ENCODE measurements around the gene MYOT. TPM values are rescaled to one million over a fixed set of nuclear protein-coding genes. Genes with fewer than 3 reads are reported as not detected.
"Not testable (repeated sequence)": the region's sequence is repeated elsewhere in the genome, so short reads cannot be mapped to it uniquely, and the experiment has no call there.

MYOT gene
- total RNA-seq, 1 donor from 2014 or later = not detected

DNA sequence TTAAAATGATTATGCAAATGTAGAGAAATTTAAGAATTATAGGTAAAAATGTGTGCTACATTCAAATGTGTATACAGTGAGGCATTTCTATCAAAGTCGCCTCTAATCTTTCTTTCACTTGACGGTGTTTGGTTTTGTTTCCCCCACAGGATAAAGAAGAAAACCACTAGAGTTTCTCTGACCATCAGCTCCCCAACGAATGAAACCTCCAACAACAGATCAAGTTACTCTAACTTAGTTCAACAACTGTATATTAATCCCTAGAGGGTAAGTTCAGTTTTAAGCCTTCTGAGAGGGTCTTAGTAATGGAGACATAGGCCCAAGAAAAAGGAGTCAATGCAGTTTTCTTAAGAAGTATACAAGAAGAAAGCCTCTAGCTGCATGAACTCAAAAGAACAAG, 11.5 kb upstream of the MYOT start:
- no peak overlapping the region for H3K4me3 Mint-ChIP-seq
- no peak for DNase-seq (ENCODE audit: low spot score in 2 of 2, unreplicated experiment in 2 of 2)
- H3K27ac Mint-ChIP-seq = no peak overlapping the region
- peaks cover 7% of the 10 kb centered on the region for H3K9me3 Mint-ChIP-seq
- no peaks in the 10 kb centered on the region for H3K27me3 Mint-ChIP-seq (ENCODE audit: low read depth)
- peaks cover 4% of the 10 kb centered on the region for H3K4me1 Mint-ChIP-seq
- TF ChIP-seq, protein P1, sequence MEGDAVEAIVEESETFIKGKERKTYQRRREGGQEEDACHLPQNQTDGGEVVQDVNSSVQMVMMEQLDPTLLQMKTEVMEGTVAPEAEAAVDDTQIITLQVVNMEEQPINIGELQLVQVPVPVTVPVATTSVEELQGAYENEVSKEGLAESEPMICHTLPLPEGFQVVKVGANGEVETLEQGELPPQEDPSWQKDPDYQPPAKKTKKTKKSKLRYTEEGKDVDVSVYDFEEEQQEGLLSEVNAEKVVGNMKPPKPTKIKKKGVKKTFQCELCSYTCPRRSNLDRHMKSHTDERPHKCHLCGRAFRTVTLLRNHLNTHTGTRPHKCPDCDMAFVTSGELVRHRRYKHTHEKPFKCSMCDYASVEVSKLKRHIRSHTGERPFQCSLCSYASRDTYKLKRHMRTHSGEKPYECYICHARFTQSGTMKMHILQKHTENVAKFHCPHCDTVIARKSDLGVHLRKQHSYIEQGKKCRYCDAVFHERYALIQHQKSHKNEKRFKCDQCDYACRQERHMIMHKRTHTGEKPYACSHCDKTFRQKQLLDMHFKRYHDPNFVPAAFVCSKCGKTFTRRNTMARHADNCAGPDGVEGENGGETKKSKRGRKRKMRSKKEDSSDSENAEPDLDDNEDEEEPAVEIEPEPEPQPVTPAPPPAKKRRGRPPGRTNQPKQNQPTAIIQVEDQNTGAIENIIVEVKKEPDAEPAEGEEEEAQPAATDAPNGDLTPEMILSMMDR (IDR thresholded peaks at IDR 0.05; ENCODE audit: unreplicated experiment) = no peak
- H3K36me3 Mint-ChIP-seq = no peaks in the 10 kb centered on the region

DNA sequence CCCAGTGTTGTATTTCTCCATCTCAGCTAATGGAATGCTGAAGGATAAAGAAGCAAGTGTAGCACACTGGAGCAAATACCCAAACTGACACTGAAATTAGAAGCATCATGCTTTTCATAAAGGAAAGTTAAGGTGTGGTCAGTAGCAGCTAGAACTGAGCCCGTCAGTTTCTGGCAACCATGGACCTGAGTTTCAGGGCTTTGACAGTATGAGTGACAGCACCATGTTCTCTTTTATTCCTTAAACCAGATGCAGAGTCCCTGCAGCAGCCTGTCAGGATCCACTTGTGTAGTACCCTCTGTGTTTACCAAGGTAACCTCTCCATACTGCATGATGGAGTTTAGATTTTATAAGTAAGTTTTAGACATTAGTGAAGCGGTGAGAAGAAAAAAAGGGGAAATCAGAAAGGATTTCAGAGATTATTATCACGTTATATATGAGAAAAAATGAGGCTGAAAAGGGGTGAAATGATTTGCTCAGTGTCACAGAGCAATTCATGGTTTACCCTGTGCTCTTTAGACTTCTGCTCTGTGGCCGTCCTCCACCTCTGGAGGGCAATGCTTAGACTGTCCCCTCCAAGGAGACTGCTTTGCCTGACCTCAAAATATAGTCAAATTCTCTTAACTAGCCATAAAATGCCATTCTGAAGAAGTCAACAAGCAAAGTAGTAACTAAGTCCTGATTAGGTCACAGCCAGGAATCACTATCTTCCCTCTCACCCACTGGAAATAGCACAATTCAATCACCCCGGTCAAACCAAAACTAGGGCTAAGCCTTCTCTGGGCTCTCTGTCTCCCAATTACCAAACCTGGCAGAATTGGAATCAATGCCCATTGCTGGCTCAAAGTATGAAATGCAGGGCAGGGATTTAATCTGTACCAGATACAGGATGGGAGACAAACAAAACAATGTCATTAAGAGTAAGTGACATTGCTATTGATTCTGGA, 10.5 kb upstream of the MYOT start:
- Mint-ChIP-seq H3K27me3 (ENCODE audit: low read depth) (no peaks in the 10 kb centered on the region), H3K36me3 (no peaks in the 10 kb centered on the region), H3K27ac (no peak overlapping the region), H3K4me3 (no peak overlapping the region), H3K4me1 (peaks cover 4% of the 10 kb centered on the region), H3K9me3 (peaks cover 7% of the 10 kb centered on the region)
- TF ChIP-seq, protein P1 (IDR thresholded peaks at IDR 0.05; ENCODE audit: unreplicated experiment) = no peak
- DNase-seq (ENCODE audit: low spot score in 2 of 2, unreplicated experiment in 2 of 2) = no peak

DNA sequence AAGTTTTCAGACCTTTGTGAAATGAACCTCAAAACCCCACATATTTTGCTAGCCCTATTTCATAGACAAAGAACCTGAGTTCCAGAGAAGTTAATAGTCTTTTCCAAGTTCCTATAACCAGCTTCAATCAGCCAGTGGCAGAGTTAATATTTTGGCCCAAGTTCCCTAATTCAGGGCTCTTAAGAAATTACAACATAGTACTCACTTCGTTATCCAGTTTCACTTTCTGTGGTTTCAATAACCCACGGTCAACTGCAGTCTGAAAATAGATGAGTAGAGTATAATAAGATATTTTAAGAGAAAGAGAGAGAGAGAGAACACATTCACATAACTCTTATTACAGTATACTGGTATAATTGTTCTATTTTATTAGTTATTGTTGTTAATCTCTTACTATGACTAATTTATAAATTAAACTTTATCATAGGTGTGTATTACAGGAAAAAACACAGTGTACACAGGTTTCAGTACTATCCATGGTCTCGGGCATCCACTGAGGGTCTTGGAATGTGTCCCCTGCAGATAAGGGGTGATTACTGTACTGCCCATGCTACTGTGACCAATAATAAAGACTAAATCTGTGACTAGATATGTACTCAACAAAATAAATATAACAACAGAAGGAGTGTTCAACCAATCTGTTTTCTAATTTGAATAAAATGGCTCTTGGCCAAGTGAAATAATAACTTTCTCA, 9.3 kb upstream of the MYOT start:
- no peaks in the 10 kb centered on the region for H3K27me3 Mint-ChIP-seq (ENCODE audit: low read depth)
- H3K4me3 Mint-ChIP-seq = no peak overlapping the region
- peaks cover 4% of the 10 kb centered on the region for H3K4me1 Mint-ChIP-seq
- no peaks in the 10 kb centered on the region for H3K9me3 Mint-ChIP-seq
- DNase-seq (ENCODE audit: low spot score in 2 of 2, unreplicated experiment in 2 of 2) = no peak
- TF ChIP-seq, protein P1 (IDR thresholded peaks at IDR 0.05; ENCODE audit: unreplicated experiment) = no peak
- no peak overlapping the region for H3K27ac Mint-ChIP-seq
- no peaks in the 10 kb centered on the region for H3K36me3 Mint-ChIP-seq

DNA sequence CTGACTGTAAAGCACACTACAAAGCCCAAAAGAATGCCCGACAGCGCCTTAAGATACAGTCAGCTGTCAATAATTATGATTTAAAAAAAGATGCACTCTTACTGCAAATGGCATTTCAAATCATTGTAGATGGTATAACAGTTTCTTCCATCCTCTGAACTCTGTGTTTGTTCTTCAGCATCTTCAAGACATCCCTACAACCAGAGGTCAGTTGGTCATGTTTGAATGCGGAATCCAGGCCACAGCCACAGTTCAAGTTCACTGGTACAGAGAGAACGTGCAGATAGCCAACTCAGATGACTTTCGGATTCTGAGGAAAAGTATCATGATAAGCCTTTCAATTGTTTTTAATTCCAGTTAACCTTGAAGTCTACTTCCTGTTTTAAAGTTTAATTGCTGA, 8.7 kb upstream of the MYOT start:
- Mint-ChIP-seq H3K27ac (no peak overlapping the region), H3K9me3 (no peaks in the 10 kb centered on the region), H3K36me3 (no peaks in the 10 kb centered on the region), H3K4me3 (no peak overlapping the region), H3K27me3 (ENCODE audit: low read depth) (no peaks in the 10 kb centered on the region), H3K4me1 (peaks cover 4% of the 10 kb centered on the region)
- TF ChIP-seq, protein P1 (IDR thresholded peaks at IDR 0.05; ENCODE audit: unreplicated experiment) = no peak
- no peak for DNase-seq (ENCODE audit: low spot score in 2 of 2, unreplicated experiment in 2 of 2)

DNA sequence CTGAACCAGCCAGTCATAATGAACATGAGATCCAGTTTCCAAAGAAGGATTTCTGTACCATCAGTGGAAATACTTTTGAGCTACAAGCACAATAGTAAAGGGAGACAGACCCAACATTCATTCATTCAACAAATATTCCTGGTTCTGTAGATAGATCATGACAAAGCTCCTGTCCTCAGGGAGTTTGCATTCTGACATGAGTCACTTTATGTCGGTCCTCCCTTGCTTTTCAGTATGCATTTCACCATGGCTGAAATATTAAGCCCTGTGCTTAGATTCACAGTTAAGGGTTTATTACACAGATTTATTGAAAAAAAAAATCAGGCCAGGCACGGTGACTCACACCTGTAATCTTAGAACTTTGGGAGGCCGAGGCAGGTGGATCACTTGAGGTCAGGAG, 5.4 kb upstream of the MYOT start:
- Mint-ChIP-seq H3K9me3 (no peaks in the 10 kb centered on the region), H3K4me3 (no peak overlapping the region), H3K4me1 (no peaks in the 10 kb centered on the region), H3K27me3 (ENCODE audit: low read depth) (no peaks in the 10 kb centered on the region), H3K36me3 (no peaks in the 10 kb centered on the region), H3K27ac (no peak overlapping the region)
- TF ChIP-seq, protein P1 (IDR thresholded peaks at IDR 0.05; ENCODE audit: unreplicated experiment) = no peak
- DNase-seq (ENCODE audit: low spot score in 2 of 2, unreplicated experiment in 2 of 2) = no peak

DNA sequence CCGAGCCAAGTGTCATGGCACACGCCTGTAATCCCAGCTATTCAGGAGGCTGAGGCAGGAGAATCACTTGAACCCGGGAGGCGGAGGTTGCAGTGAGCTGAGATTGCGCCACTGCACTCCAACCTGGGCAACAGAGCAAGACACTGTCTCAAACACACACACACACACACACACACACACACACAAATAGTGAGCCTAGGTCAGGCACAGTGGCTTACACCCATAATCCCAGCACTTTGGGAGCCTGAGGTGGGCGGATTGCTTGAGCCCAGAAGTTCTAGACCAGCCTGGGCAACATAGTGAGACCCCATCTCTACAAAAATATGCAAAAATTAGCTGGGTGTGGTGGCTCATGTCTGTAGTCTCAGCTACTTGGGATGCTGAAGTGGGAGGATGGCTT, 4.0 kb upstream of the MYOT start:
- not testable (repeated sequence) for H3K9me3 Mint-ChIP-seq; H3K27me3 Mint-ChIP-seq (ENCODE audit: low read depth); DNase-seq (ENCODE audit: low spot score in 2 of 2, unreplicated experiment in 2 of 2); H3K4me1 Mint-ChIP-seq; H3K27ac Mint-ChIP-seq; H3K4me3 Mint-ChIP-seq; H3K36me3 Mint-ChIP-seq

Measured in mesothelial cell of epicardium (in vitro differentiated cells).